IPS-15b (cell line): Measurements from ENCODE around the gene PLEKHA8.
"Not testable (repeated sequence)": the region's sequence is repeated elsewhere in the genome, so short reads cannot be mapped to it uniquely, and the experiment has no call there.

Experiments used
- H3K27me3 ChIP-seq: one replicate; pipeline ENCODE4 v1.6.1; 2013; ENCODE audit warnings: low read length; ENCODE audit not compliant: control insufficient read depth, insufficient read depth
- H3K36me3 ChIP-seq: one replicate; pipeline ENCODE4 v1.6.1; 2013; ENCODE audit warnings: low read length; ENCODE audit not compliant: control insufficient read depth, insufficient read depth
- H3K4me1 ChIP-seq: one replicate; pipeline ENCODE4 v1.6.1; 2013; ENCODE audit warnings: mild to moderate bottlenecking, low read length; ENCODE audit not compliant: control insufficient read depth, insufficient read depth
- H3K4me3 ChIP-seq: one replicate; pipeline ENCODE4 v1.5.1; 2013; ENCODE audit warnings: low read depth, low read length
- H3K9ac ChIP-seq: one replicate; pipeline ENCODE4 v1.6.1; 2013; ENCODE audit warnings: low read depth, mild to moderate bottlenecking, low read length
- H3K9me3 ChIP-seq: one replicate; pipeline ENCODE4 v1.6.1; 2013; ENCODE audit warnings: mild to moderate bottlenecking, low read length; ENCODE audit not compliant: control insufficient read depth, insufficient read depth

PLEKHA8 gene

DNA sequence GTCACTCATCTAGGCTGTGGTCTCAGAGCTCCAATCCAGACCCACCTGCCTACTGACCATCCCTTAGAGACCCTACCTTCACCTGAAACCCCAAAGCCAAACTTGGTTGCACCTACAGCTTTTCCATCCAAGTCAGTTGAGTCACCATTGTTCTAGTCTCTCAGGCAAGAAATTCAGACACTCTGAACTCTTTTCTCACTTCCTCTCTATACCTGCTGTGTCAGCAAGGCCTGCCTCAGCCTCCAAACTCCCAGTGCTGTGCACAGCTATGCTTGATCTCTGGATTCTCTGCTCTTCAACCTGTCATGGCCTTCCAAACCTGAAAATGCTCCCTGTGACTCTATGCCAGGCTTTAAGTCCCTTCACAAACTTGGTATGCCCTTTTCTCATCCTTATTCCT, 59.2 kb downstream of the PLEKHA8 start:
- H3K9ac ChIP-seq: no peak overlapping the region
- peaks cover 2% of the 10 kb centered on the region for H3K4me1 ChIP-seq
- H3K36me3 ChIP-seq: no peaks in the 10 kb centered on the region
- no peaks in the 10 kb centered on the region for H3K27me3 ChIP-seq
- H3K9me3 ChIP-seq: no peaks in the 10 kb centered on the region
- H3K4me3 ChIP-seq: no peak overlapping the region

DNA sequence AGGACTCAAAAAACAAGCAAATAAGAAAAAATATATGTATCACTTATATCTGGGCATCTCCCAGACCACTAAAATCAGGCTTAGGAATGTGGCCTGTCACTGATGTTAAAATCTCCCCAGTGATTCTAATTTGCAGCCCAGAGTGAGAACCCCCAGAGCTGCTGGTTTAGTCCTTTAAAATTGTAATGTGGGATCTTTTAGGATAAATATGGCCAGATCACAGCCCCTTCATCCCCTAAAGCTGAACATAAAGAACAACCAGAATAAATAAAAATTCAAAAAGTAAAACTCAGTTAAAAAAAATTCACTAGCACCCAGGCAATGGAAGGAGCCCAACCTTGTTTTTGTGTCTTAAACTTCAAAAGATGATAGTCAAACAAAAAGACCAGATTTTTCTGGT, 60.1 kb downstream of the PLEKHA8 start:
- Histone ChIP-seq H3K9ac (no peak overlapping the region), H3K4me3 (no peak overlapping the region), H3K9me3 (no peaks in the 10 kb centered on the region), H3K27me3 (no peaks in the 10 kb centered on the region), H3K4me1 (peaks cover 2% of the 10 kb centered on the region), H3K36me3 (no peaks in the 10 kb centered on the region)

DNA sequence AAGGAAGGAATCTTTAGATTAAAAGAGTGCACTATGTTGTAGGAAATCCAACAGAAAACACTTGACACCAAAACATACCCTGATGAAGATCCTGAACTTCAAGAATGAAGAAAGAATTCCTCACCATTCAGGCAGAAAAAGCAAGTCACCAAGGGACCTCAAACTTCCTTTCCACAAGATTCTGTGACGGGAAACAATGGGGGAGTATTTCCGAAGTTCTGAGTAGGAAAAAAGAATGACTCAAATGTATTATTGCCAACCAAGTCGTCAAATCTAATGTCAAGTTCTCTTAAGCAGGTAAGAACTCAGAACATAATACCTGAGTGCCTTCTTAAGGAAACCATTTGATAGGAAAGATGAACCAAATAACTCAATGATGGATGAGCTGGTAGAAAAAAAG, 61.9 kb downstream of the PLEKHA8 start:
- Histone ChIP-seq H3K9ac (no peak overlapping the region), H3K36me3 (no peaks in the 10 kb centered on the region), H3K4me1 (peaks cover 2% of the 10 kb centered on the region), H3K27me3 (no peaks in the 10 kb centered on the region), H3K9me3 (no peaks in the 10 kb centered on the region), H3K4me3 (no peak overlapping the region)

DNA sequence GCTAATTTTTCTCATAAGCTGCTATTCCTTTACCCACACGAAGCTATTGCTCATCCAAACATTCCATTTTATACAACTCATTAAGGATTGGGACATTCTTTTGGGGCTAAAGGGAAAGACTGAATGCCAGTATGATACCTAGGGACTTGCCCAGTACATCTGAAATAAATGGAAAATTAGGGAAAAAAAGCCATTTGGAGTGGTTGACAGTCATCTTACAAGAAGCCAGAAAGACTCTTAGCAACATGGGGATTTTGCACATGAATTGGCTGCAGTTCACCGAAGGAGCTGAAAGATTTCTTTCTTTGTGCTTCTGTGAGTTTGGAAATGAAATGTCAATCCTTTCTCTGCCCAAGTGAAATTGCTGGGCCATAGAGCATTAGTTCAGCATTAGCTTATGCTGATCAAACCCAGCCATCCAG, 63.3 kb downstream of the PLEKHA8 start:
- H3K9me3 ChIP-seq: no peaks in the 10 kb centered on the region
- H3K9ac ChIP-seq: no peak overlapping the region
- H3K36me3 ChIP-seq: no peaks in the 10 kb centered on the region
- H3K27me3 ChIP-seq: no peaks in the 10 kb centered on the region
- peaks cover 2% of the 10 kb centered on the region for H3K4me1 ChIP-seq
- no peak overlapping the region for H3K4me3 ChIP-seq

DNA sequence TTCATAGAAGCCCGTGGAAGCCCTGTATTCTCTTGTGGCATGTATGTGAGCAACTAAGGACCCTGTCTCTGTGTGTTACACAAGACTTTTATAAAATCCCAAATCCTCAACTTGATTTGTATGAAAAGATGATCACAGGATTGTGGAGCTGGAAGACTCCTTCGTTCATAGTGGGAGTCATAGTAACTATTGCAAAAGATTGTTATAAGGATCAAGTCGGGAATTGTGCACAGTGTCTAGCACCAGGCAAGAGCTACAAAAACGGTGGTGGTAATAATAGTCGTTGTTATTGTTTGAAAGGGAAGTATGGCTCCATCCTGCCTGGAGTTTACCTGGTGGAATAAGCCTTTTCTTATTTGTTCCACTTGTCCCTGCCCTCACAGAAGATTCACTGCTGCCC, 63.8 kb downstream of the PLEKHA8 start:
- Histone ChIP-seq H3K9ac (no peak overlapping the region), H3K36me3 (no peaks in the 10 kb centered on the region), H3K4me1 (peaks cover 2% of the 10 kb centered on the region), H3K4me3 (no peak overlapping the region), H3K9me3 (no peaks in the 10 kb centered on the region), H3K27me3 (no peaks in the 10 kb centered on the region)

DNA sequence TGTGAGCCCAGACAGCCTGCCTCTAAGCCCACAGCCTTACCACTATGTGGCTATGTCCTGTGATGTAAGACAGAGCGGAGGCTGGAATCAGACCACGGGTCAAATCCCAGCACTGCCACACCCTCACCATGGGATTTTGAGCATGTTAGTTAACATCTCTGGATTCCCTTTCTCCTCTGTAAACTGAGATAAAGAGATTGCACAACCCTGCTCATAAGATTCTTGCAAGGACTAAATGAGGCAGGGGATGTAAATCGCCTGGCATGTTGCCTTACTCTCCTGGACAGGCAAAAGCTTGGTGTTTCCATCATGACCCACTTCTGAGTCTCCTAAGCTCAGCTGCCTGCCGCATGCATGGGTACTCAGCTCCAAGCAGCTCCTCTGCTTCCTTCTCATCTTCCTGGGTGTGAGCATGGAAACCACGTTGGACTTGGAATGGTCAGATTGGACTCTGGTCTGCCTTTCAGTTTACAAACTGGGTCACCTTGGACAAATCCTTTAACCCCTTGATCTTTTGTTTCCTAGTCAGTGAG, 65.3 kb downstream of the PLEKHA8 start:
- Histone ChIP-seq H3K36me3 (no peaks in the 10 kb centered on the region), H3K4me3 (no peak overlapping the region), H3K27me3 (no peaks in the 10 kb centered on the region), H3K9ac (no peak overlapping the region), H3K4me1 (peaks cover 2% of the 10 kb centered on the region), H3K9me3 (no peaks in the 10 kb centered on the region)

DNA sequence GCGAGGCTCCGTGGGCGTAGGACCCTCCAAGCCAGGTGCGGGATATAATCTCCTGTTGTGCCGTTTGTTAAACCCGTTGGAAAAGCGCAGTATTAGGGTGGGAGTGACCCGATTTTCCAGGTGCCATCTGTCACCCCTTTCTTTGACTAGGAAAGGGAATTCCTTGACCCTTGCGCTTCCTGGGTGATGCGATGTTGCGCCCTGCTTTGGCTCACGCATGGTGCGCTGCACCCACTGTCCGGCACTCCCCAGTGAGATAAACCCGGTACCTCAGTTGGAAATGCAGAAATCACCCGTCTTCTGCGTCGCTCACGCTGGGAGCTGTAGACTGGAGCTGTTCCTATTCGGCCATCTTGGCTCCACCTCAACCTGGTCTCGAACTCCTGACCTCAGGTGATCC, 70.4 kb downstream of the PLEKHA8 start:
- not testable (repeated sequence) for H3K9ac ChIP-seq, H3K4me1 ChIP-seq

DNA sequence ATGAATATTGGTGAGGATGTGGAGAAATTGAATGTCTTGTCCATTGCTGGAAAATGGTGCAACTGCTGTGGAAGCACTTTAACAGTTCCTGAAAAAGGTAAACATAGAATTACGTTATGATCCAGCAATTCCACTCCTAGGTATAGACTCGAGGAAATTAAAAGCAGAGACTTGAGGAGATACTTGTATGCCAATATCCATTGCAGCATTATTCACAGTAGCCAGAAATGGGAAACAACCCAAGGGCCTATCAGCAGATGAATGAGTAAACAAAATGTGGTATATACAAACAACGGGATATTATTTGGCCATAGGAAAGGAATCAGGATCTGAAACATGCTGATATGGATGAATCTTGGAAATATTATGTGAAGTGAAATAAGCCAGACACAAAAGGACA, 74.1 kb downstream of the PLEKHA8 start:
- no peaks in the 10 kb centered on the region for H3K36me3 ChIP-seq
- no peak overlapping the region for H3K4me3 ChIP-seq
- H3K4me1 ChIP-seq: no peaks in the 10 kb centered on the region
- no peaks in the 10 kb centered on the region for H3K27me3 ChIP-seq
- H3K9ac ChIP-seq: no peak overlapping the region
- peaks cover 6% of the 10 kb centered on the region for H3K9me3 ChIP-seq

More for the DNA sequence above, 70.4 kb downstream of the PLEKHA8 start:
- H3K27me3 ChIP-seq, H3K9me3 ChIP-seq, H3K4me3 ChIP-seq, H3K36me3 ChIP-seq: not testable (repeated sequence)

DNA sequence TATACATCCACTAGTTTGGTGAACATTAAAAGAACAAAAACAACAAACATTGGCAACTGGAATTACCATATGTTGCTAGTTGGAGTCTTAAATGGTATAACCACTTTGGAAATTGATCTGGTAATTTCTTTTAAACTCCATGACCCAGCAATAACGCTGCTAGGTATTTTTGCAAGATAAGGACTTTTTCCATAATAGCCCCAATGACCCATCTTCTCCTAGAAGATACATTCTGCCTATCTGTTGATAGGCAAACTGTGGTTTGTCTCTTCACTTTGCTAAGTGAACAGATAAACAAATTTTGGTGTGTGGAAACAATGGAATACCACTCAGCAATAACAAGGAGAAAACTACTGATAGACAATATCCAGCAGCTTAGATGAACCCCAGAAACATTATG, 75.9 kb downstream of the PLEKHA8 start:
- no peaks in the 10 kb centered on the region for H3K4me1 ChIP-seq
- H3K9ac ChIP-seq: no peak overlapping the region
- no peaks in the 10 kb centered on the region for H3K36me3 ChIP-seq
- H3K4me3 ChIP-seq: no peak overlapping the region
- H3K27me3 ChIP-seq: no peaks in the 10 kb centered on the region
- H3K9me3 ChIP-seq: peaks cover 4% of the 10 kb centered on the region

DNA sequence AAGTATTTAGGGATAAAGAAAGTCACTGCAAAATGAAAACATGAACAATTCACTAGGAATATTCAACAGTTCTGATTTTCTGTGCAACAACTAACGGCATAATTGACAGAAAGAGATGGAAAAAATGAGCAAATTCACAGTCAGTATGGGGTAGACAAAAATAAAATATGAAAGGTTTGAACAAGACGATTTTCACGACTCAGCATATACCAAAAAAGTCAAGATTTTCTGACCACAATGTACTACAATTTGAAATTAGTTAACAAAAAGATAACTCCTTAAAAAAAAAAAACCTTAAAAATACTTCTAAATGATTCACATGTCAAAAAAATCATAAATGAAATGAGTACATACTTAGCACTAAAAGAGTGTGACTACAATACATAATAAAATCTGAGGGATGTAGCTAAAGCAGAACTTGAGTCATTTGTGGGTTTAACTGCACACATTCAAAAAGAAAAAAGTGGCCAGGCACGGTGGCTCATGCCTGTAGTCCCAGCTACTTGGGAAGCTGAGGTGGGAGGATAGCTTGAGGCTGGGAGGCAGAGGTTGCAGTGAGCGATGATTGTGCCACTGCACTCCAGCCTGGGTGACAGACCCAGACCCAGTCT, 84.0 kb downstream of the PLEKHA8 start:
- H3K27me3 ChIP-seq: no peaks in the 10 kb centered on the region
- H3K9me3 ChIP-seq: no peaks in the 10 kb centered on the region
- no peak overlapping the region for H3K9ac ChIP-seq
- H3K4me3 ChIP-seq: no peak overlapping the region
- no peaks in the 10 kb centered on the region for H3K36me3 ChIP-seq
- no peaks in the 10 kb centered on the region for H3K4me1 ChIP-seq

DNA sequence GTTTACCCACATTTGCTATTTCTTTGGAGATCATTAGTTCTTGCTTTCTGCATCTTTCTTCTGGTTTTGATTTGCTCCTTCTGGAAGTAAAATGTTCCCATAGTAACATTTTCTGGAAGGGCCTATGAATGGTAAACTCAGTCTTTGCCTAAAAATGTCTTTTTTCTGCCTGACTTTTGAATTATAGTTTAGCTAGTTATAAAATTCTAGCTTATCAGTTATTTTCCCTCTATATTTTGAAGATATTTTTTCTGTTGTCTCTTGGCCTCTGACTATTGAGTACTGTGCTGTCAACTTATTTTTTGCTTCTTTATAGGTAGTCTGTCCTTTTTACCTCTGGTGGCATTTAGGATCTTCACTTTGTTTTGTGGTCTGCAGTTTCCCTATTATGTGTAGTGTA, 84.9 kb downstream of the PLEKHA8 start:
- Histone ChIP-seq H3K9me3 (no peaks in the 10 kb centered on the region), H3K4me3 (no peak overlapping the region), H3K27me3 (no peaks in the 10 kb centered on the region), H3K4me1 (no peaks in the 10 kb centered on the region), H3K36me3 (no peaks in the 10 kb centered on the region), H3K9ac (no peak overlapping the region)

DNA sequence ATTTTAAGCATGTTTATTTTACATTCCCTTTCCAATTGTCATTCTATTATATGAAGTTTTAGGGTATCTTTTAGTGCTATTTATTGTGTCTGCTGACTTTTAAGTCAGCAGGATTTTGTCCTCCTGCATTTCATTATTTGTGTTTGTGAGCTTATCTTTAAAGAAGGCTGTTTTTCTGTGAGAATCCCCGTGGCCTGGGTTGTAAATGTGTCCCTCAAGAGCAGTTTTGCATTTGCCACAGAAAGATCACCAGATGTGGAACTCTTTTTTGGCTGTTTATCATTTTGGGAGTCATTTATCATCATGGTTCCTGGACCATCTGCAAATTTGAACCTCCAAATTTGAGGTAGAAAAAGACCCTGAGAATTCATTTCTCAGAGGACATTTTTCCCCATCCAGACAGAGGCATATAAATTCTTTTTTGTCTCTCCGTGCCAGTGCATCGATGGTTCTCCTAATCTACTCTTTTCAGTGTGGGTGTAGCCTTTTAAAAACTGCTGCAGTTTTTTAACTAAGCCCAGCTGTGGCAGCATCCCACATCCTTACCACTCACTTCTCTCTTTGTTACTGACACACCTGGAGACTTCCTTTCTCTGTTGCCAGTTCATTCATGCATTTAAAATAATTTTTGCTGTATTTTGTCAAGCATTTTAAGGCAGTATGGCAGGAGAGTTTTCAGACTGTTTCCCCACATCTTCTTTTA, 86.5 kb downstream of the PLEKHA8 start:
- Histone ChIP-seq H3K9me3 (no peaks in the 10 kb centered on the region), H3K36me3 (no peaks in the 10 kb centered on the region), H3K4me3 (no peak overlapping the region), H3K9ac (no peak overlapping the region), H3K27me3 (no peaks in the 10 kb centered on the region), H3K4me1 (no peaks in the 10 kb centered on the region)
